Neural cell (in vitro differentiated cells): Measurements from ENCODE around the gene OTOG. TPM values are rescaled to one million over a fixed set of nuclear protein-coding genes. Genes with fewer than 3 reads are reported as not detected.

Experiments
- H2AFZ ChIP-seq: fragments of 200-600, 300-800 bp; sonication (generic), shearing (Covaris generic); 2 replicates; pipeline ENCODE4 v1.6.0; 2014; ENCODE audit warnings: low read depth, mild to moderate bottlenecking, antibody characterized with exemption, low read length, moderate library complexity
- H3F3A ChIP-seq: fragments of 200-600 bp; shearing (Covaris generic); 2 replicates; pipeline ENCODE4 v1.6.1; 2016; ENCODE audit warnings: mild to moderate bottlenecking, moderate library complexity, mixed read lengths, antibody characterized with exemption, low read length; ENCODE audit not compliant: insufficient read depth, poor library complexity, severe bottlenecking
- H3K27ac ChIP-seq: fragments of 200-600, 300-800 bp; sonication (generic), shearing (Covaris generic); 2 replicates; pipeline ENCODE4 v1.5.1; 2014; ENCODE audit warnings: mild to moderate bottlenecking, low read length, moderate library complexity
- H3K27me3 ChIP-seq: fragments of 300-800, 200-600 bp; sonication (generic), shearing (Covaris generic); 2 replicates; pipeline ENCODE4 v1.6.0; 2014; ENCODE audit warnings: mild to moderate bottlenecking, low read depth, low read length, moderate library complexity; ENCODE audit not compliant: insufficient read depth
- H3K36me3 ChIP-seq: fragments of 300-800, 200-600 bp; sonication (generic), shearing (Covaris generic); 2 replicates; pipeline ENCODE4 v1.5.1; 2014; ENCODE audit warnings: mild to moderate bottlenecking, antibody characterized with exemption, low read length, moderate library complexity; ENCODE audit not compliant: insufficient read depth
- H3K4me2 ChIP-seq: fragments of 300-800, 200-600 bp; sonication (generic), shearing (Covaris generic); 2 replicates; pipeline ENCODE4 v1.6.0; 2014; ENCODE audit warnings: mild to moderate bottlenecking, low read length
- H3K4me3 ChIP-seq: fragments of 300-800, 200-600 bp; sonication (generic), shearing (Covaris generic); 2 replicates; pipeline ENCODE4 v1.5.1; 2014; ENCODE audit warnings: mild to moderate bottlenecking, low read length, moderate library complexity
- H3K79me2 ChIP-seq: fragments of 200-600 bp; shearing (Covaris generic); replicated peaks from 2 replicates; pipeline ENCODE4 v1.6.0; 2014; ENCODE audit warnings: mild to moderate bottlenecking, low read length, moderate library complexity; ENCODE audit not compliant: insufficient read depth
- H3K9ac ChIP-seq: fragments of 300-800, 200-600 bp; sonication (generic), shearing (Covaris generic); 2 replicates; pipeline ENCODE4 v1.6.1; 2016; ENCODE audit warnings: mild to moderate bottlenecking, low read length, mixed read lengths
- H3K9me2 ChIP-seq: fragments of 200-600 bp; shearing (Covaris generic); 2 replicates; pipeline ENCODE4 v1.6.1; 2016; ENCODE audit warnings: mild to moderate bottlenecking, low read length, mixed read lengths; ENCODE audit not compliant: insufficient read depth
- H3K9me3 ChIP-seq: fragments of 200-600, 300-800 bp; sonication (generic), shearing (Covaris generic); 2 replicates; pipeline ENCODE4 v1.6.1; 2016; ENCODE audit warnings: mild to moderate bottlenecking, mixed run types, low read length, moderate library complexity, mixed read lengths
- H4K20me1 ChIP-seq: fragments of 200-600 bp; shearing (Covaris generic); 2 replicates; pipeline ENCODE4 v1.6.1; 2016; ENCODE audit warnings: mild to moderate bottlenecking, mixed run types; ENCODE audit not compliant: insufficient read depth
- CTCF ChIP-seq: fragments of 450-650 bp; IDR thresholded peaks from 2 replicates; pipeline ENCODE4 v1.5.1; 2014; ENCODE audit warnings: antibody characterized with exemption, mild to moderate bottlenecking, moderate library complexity; ENCODE audit not compliant: poor library complexity, severe bottlenecking
- EZH2 ChIP-seq: fragments of 200-600, 300-800 bp; shearing (Covaris generic), sonication (generic); IDR thresholded peaks from 2 replicates; pipeline ENCODE4 v1.6.1; 2014; ENCODE audit warnings: antibody characterized with exemption, low read length, borderline replicate concordance, mild to moderate bottlenecking; ENCODE audit not compliant: insufficient read depth, poor library complexity, severe bottlenecking
- RAD21 ChIP-seq: fragments of 450-650 bp; conservative IDR thresholded peaks from 2 replicates; pipeline ENCODE4 v1.6.1; 2014; ENCODE audit warnings: antibody characterized with exemption, mild to moderate bottlenecking, moderate library complexity
- polyA plus RNA-seq: library from polyadenylated mRNA; depleted of rRNA; stranded (reverse); fragments of >200 nt; gene quantifications from 2 replicates; pipeline ENCODE4 v1.2.3, GENCODE V29; 2014

Gene OTOG
- polyA plus RNA-seq, 1 donor from 2014 or later: not detected

GRCh38 chr11:17696741-17697140 lies 149.7 kb downstream of the OTOG start:
- H3K79me2 ChIP-seq: no peaks in the 10 kb centered on the region
- H3K4me3 ChIP-seq: no peak overlapping the region
- H3K27me3 ChIP-seq: peaks cover 21% of the 10 kb centered on the region
- no peaks in the 10 kb centered on the region for H3K9me3 ChIP-seq
- no peaks in the 10 kb centered on the region for H3F3A ChIP-seq
- no peak for TF ChIP-seq EZH2
- no peak for TF ChIP-seq CTCF
- no peak for TF ChIP-seq RAD21
- H3K27ac ChIP-seq: no peak overlapping the region
- H3K9ac ChIP-seq: no peak overlapping the region
- H3K9me2 ChIP-seq: no peaks in the 10 kb centered on the region
- no peaks in the 10 kb centered on the region for H3K36me3 ChIP-seq
- H2AFZ ChIP-seq: no peak overlapping the region
- no peaks in the 10 kb centered on the region for H4K20me1 ChIP-seq
- no peak overlapping the region for H3K4me2 ChIP-seq

Other genes with a start within 250 kb of the OTOG start
- 2.1 and 3.1 TPM in 2 replicates for gene NCR3LG1, start 195.5 kb upstream of the OTOG start, polyA plus RNA-seq
- gene KCNJ11, start 158.6 kb upstream of the OTOG start, polyA plus RNA-seq: 8.0 and 10.6 TPM in 2 replicates
- gene ABCC8, start 70.4 kb upstream of the OTOG start, polyA plus RNA-seq: 13.2 and 14.0 TPM in 2 replicates
- gene USH1C, start 2.8 kb upstream of the OTOG start, polyA plus RNA-seq: 0.67 TPM in 1 of 2 replicates, not detected in the other
- not detected in 2 replicates for gene MYOD1, start 172.3 kb downstream of the OTOG start, polyA plus RNA-seq
- 8.9 and 12.5 TPM in 2 replicates for gene KCNC1, start 187.5 kb downstream of the OTOG start, polyA plus RNA-seq